Measurements from ENCODE around the gene TMEFF2. TPM values are rescaled to one million over a fixed set of nuclear protein-coding genes. Genes with fewer than 3 reads are reported as not detected.

The TMEFF2 gene
- total RNA-seq, 2 donors from 2014 or later = 0.24 to 0.37 TPM

DNA sequence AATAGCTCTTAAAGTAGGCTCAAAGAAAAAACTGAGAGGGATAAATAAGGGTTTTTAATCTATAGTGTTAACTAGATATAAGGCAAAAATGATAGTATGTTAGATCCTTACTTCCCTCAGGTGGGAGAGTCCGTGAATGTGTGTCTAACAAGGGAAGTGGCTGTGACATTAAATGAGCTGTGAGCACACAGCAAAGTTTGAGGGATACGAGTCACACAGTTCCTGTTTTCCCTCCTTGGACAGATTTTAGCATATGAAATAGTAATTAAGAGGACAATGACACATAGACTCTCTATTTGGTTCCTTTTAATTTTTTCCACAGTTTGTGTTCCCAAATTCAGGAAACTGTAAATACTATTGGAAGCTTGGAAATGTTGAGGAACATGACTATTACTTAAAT lies 199.4 kb downstream of the TMEFF2 start:
- H3K9ac ChIP-seq (ENCODE audit: low read depth in 2 of 2, low read length in 2 of 2) = no peak overlapping the region
- H3K4me3 ChIP-seq = no peak overlapping the region
- H3K36me3 ChIP-seq = no peaks in the 10 kb centered on the region
- no peak overlapping the region for H3K27ac ChIP-seq
- TF ChIP-seq, protein P1, sequence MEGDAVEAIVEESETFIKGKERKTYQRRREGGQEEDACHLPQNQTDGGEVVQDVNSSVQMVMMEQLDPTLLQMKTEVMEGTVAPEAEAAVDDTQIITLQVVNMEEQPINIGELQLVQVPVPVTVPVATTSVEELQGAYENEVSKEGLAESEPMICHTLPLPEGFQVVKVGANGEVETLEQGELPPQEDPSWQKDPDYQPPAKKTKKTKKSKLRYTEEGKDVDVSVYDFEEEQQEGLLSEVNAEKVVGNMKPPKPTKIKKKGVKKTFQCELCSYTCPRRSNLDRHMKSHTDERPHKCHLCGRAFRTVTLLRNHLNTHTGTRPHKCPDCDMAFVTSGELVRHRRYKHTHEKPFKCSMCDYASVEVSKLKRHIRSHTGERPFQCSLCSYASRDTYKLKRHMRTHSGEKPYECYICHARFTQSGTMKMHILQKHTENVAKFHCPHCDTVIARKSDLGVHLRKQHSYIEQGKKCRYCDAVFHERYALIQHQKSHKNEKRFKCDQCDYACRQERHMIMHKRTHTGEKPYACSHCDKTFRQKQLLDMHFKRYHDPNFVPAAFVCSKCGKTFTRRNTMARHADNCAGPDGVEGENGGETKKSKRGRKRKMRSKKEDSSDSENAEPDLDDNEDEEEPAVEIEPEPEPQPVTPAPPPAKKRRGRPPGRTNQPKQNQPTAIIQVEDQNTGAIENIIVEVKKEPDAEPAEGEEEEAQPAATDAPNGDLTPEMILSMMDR (IDR thresholded peaks at IDR 0.05) = no peak
- no peaks in the 10 kb centered on the region for H3K9me3 ChIP-seq
- no peak for DNase-seq
- H3K4me1 ChIP-seq = no peaks in the 10 kb centered on the region
- intact Hi-C loops (cut with DNase I) = no loop called here
- H3K27me3 ChIP-seq = no peaks in the 10 kb centered on the region

DNA sequence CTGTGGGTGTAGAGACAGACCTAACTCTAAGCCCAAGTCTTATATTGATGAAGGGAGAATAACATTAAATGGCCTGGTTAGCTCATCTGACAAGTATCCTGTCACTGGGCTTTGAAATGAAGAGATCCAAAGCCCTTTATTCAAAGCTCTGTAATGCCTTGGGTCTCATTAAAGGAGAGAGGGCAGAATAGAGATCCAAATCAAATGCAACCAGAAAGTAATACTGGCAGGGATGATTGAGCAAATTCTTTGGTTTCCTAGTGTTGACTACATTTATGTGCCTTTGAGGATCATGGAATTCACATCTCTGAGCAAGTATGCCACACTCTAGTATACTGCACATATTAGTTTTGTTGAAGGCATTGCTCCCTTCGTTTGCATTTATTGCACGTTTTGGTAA lies 200.0 kb downstream of the TMEFF2 start:
- DNase-seq = no peak
- TF ChIP-seq, protein P1 (IDR thresholded peaks at IDR 0.05) = no peak
- intact Hi-C loops (cut with DNase I) = no loop called here
- Histone ChIP-seq H3K27ac (no peak overlapping the region), H3K9me3 (no peaks in the 10 kb centered on the region), H3K9ac (ENCODE audit: low read depth in 2 of 2, low read length in 2 of 2) (no peak overlapping the region), H3K36me3 (no peaks in the 10 kb centered on the region), H3K4me3 (no peak overlapping the region), H3K27me3 (no peaks in the 10 kb centered on the region), H3K4me1 (no peaks in the 10 kb centered on the region)

DNA sequence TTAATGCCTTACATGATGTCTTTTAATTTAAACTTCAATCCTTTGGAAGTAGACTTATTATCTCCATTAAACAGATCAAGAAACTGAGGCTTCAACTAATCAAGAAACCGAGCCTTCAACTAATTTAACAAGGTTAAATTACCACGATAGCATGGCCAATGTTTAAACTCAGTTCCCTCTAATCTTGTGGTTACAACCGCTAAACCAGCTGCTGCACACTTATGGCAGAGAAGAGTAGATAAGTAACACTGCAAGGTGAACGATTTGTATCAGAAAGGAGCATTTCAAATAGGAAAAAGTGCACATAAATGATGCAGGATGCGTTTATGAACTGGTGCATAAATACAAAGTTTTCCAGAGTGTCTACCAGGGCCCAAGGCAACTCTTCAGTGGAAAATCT lies 203.3 kb downstream of the TMEFF2 start:
- Histone ChIP-seq H3K27ac (no peak overlapping the region), H3K36me3 (no peaks in the 10 kb centered on the region), H3K4me3 (no peak overlapping the region), H3K9ac (ENCODE audit: low read depth in 2 of 2, low read length in 2 of 2) (no peak overlapping the region), H3K27me3 (no peaks in the 10 kb centered on the region), H3K9me3 (no peaks in the 10 kb centered on the region), H3K4me1 (no peaks in the 10 kb centered on the region)
- TF ChIP-seq, protein P1 (IDR thresholded peaks at IDR 0.05) = no peak
- DNase-seq = no peak
- intact Hi-C loops (cut with DNase I) = no loop called here

DNA sequence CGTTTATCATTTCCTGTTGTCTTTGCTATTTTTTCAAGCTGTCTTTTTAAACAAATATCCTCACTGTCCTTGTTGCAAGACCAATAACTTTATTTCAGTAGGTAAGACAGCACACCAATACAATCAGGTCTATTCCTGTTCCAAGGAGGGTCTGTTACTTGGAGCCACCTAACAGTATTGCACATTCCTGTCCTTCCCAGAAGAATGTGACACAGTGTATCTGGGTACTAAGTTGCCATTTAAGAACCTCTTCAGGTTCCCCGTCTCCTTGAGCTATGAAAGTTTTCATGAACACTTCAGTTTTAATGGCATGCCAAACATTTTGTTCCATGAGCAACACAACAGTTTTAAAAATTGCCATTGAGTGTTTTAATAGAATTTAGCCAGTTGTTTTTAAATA lies 209.0 kb downstream of the TMEFF2 start:
- no peaks in the 10 kb centered on the region for H3K27me3 ChIP-seq
- DNase-seq = no peak
- no peaks in the 10 kb centered on the region for H3K9me3 ChIP-seq
- TF ChIP-seq, protein P1 (IDR thresholded peaks at IDR 0.05) = no peak
- no peaks in the 10 kb centered on the region for H3K36me3 ChIP-seq
- H3K4me3 ChIP-seq = no peak overlapping the region
- no peak overlapping the region for H3K27ac ChIP-seq
- intact Hi-C loops (cut with DNase I) = no loop called here
- no peak overlapping the region for H3K9ac ChIP-seq (ENCODE audit: low read depth in 2 of 2, low read length in 2 of 2)
- no peaks in the 10 kb centered on the region for H3K4me1 ChIP-seq

DNA sequence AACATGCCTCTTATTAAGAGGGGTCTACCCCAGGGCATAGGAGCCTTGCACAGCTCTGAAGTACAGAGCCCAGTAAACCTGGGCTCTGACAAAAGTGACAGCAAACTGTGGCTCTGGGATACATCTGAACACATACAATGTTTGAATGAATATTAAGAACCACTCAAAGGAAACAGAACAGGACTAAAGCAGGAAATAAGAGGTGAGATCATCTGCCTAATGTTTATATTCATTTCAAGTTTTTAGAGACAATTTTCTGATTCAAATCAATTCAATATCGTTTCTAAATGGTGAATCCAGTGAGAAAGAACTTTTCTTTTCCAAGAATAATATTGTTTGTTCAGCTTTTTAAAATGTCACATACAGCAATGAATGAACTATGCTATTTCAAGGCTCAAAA lies 211.1 kb downstream of the TMEFF2 start:
- H3K27me3 ChIP-seq = no peaks in the 10 kb centered on the region
- no peaks in the 10 kb centered on the region for H3K4me1 ChIP-seq
- no peak overlapping the region for H3K9ac ChIP-seq (ENCODE audit: low read depth in 2 of 2, low read length in 2 of 2)
- no peak overlapping the region for H3K4me3 ChIP-seq
- H3K27ac ChIP-seq = no peak overlapping the region
- H3K36me3 ChIP-seq = no peaks in the 10 kb centered on the region
- TF ChIP-seq, protein P1 (IDR thresholded peaks at IDR 0.05) = no peak
- intact Hi-C loops (cut with DNase I) = no loop called here
- no peak for DNase-seq
- H3K9me3 ChIP-seq = no peaks in the 10 kb centered on the region

DNA sequence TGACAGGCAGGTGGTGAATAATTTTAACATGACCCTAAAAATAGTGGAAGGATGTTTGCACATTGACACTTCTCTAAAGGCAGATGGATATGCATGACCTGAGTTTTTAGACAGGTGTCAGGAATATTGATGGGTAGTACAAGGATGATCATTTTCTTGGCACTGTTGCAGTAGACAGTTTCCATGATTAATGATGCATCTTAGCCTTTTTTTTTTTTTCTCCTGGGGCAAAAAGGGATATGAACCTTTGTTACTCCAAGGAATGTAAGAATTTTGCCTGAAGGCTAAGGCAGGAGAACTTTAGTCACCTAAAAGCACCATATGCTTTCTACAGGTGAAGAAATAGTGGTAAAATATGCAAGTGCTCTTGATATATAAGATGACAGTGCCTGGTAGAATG lies 211.5 kb downstream of the TMEFF2 start:
- DNase-seq = no peak
- Histone ChIP-seq H3K27me3 (no peaks in the 10 kb centered on the region), H3K36me3 (no peaks in the 10 kb centered on the region), H3K4me1 (no peaks in the 10 kb centered on the region), H3K9ac (ENCODE audit: low read depth in 2 of 2, low read length in 2 of 2) (no peak overlapping the region), H3K27ac (no peak overlapping the region), H3K9me3 (no peaks in the 10 kb centered on the region), H3K4me3 (no peak overlapping the region)
- TF ChIP-seq, protein P1 (IDR thresholded peaks at IDR 0.05) = no peak
- intact Hi-C loops (cut with DNase I) = no loop called here

Data from colonic mucosa (tissue), 4 donors.